Measurements from ENCODE around the gene ZNF598.

DNA sequence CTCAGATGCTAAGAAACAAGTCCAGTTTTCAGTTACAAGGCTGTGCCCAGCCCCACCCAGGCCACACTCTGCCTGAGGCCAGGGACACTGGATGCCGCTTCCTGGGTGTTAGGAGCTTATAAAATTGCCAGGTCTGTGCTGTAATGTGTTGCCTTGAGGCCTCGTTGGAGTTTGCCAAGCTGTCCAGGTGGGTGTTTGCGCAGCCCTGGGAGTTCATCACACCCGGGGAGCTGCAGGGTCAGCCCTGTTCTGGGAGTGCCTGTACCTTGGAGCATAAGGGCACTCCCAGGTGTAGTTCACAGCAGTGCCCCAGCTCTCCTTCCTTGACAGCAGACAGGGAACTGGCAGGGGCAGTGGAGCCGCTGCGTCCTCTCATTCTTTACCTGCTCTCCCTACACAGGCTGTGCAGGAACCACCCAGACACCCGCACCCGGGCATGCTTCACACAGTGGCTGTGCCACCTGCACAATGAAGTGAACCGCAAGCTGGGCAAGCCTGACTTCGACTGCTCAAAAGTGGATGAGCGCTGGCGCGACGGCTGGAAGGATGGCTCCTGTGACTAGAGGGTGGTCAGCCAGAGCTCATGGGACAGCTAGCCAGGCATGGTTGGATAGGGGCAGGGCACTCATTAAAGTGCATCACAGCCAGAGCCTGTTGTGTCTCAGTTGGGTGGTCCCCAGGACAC is 24.0 kb downstream of the ZNF598 start:
- TF ChIP-seq POLR2A (IDR thresholded peaks at IDR 0.05; ENCODE audit: low read length) (no peak), GATA1 (IDR thresholded peaks at IDR 0.05; ENCODE audit: low read depth, low read length) (no peak)

All from erythroblast (primary cell).